OCI-LY1 (cell line): Measurements from ENCODE around the gene SNX18.

Source experiments
- H2AFZ ChIP-seq: fragments of 200-600 bp; sonication (generic), shearing (Covaris generic); 2 replicates; pipeline ENCODE4 v1.6.0; 2014; ENCODE audit warnings: antibody characterized with exemption, mild to moderate bottlenecking, low read length
- H3F3A ChIP-seq: fragments of 200-600 bp; sonication (generic), shearing (Covaris generic); 2 replicates; pipeline ENCODE4 v1.6.0; 2014; ENCODE audit warnings: mild to moderate bottlenecking, antibody characterized with exemption, low read length, moderate library complexity; ENCODE audit not compliant: insufficient read depth
- H3K27ac ChIP-seq: fragments of 200-600 bp; sonication (generic); 2 replicates; pipeline ENCODE4 v1.5.1; 2014; ENCODE audit warnings: low read length, mixed run types, mild to moderate bottlenecking, low read depth; ENCODE audit not compliant: poor library complexity, severe bottlenecking
- H3K27me3 ChIP-seq: fragments of 200-600 bp; sonication (generic); 2 replicates; pipeline ENCODE4 v1.6.0; 2014; ENCODE audit warnings: antibody characterized with exemption, mild to moderate bottlenecking, low read length, moderate library complexity; ENCODE audit not compliant: insufficient read depth
- H3K36me3 ChIP-seq: fragments of 200-600 bp; sonication (generic); 2 replicates; pipeline ENCODE4 v1.6.1; 2014; ENCODE audit warnings: mild to moderate bottlenecking, antibody characterized with exemption, low read length, moderate library complexity, mixed read lengths; ENCODE audit not compliant: insufficient read depth
- H3K4me1 ChIP-seq: fragments of 200-600 bp; sonication (generic); 2 replicates; pipeline ENCODE4 v1.5.1; 2014; ENCODE audit warnings: mild to moderate bottlenecking, low read length, moderate library complexity; ENCODE audit not compliant: insufficient read depth, severe bottlenecking
- H3K4me2 ChIP-seq: fragments of 200-600 bp; sonication (generic), shearing (Covaris generic); 2 replicates; pipeline ENCODE4 v1.6.1; 2014; ENCODE audit warnings: low read length
- H3K4me3 ChIP-seq: fragments of 200-600 bp; sonication (generic); 2 replicates; pipeline ENCODE4 v1.5.1; 2014; ENCODE audit warnings: low read length, low read depth, mild to moderate bottlenecking, mixed read lengths; ENCODE audit not compliant: poor library complexity, severe bottlenecking
- H3K79me2 ChIP-seq: fragments of 200-600 bp; shearing (Covaris generic); 2 replicates; pipeline ENCODE4 v1.6.1; 2016; ENCODE audit warnings: mixed run types, low read length, mixed read lengths; ENCODE audit not compliant: insufficient read depth
- H3K9ac ChIP-seq: fragments of 200-600 bp; sonication (generic), shearing (Covaris generic); 2 replicates; pipeline ENCODE4 v1.6.1; 2014; ENCODE audit warnings: mild to moderate bottlenecking, low read length, mixed read lengths
- H3K9me2 ChIP-seq: fragments of 200-600 bp; sonication (generic), shearing (Covaris generic); 2 replicates; pipeline ENCODE4 v1.6.1; 2014; ENCODE audit warnings: low read depth, mild to moderate bottlenecking, low read length, mixed read lengths
- H3K9me3 ChIP-seq: fragments of 200-600 bp; shearing (Covaris generic); 2 replicates; pipeline ENCODE4 v1.6.1; 2014; ENCODE audit warnings: low read length, mixed read lengths
- H4K20me1 ChIP-seq: fragments of 200-600 bp; sonication (generic), shearing (Covaris generic); 2 replicates; pipeline ENCODE4 v1.6.0; 2016; ENCODE audit warnings: mild to moderate bottlenecking, low read length; ENCODE audit not compliant: insufficient read depth
- CTCF ChIP-seq: fragments of 200-600 bp; sonication (generic), shearing (Covaris generic); IDR thresholded peaks from 2 replicates; pipeline ENCODE4 v1.5.1; 2017; ENCODE audit warnings: mild to moderate bottlenecking, antibody characterized with exemption, low read length, moderate library complexity, mixed read lengths
- EZH2 ChIP-seq: fragments of 200-600 bp; sonication (generic), shearing (Covaris generic); IDR thresholded peaks from 2 replicates; pipeline ENCODE4 v1.8.0; 2017; ENCODE audit warnings: borderline replicate concordance, mixed run types, mild to moderate bottlenecking, antibody characterized with exemption, low read length, moderate library complexity, mixed read lengths

Gene SNX18

GRCh38 chr5:54590824-54591223 lies 73.3 kb downstream of the SNX18 start:
- Histone ChIP-seq H3K9me2 (no peaks in the 10 kb centered on the region), H4K20me1 (no peaks in the 10 kb centered on the region), H3K27ac (no peak overlapping the region), H3F3A (no peaks in the 10 kb centered on the region), H3K4me1 (no peaks in the 10 kb centered on the region), H3K9me3 (no peaks in the 10 kb centered on the region), H3K27me3 (no peaks in the 10 kb centered on the region), H3K9ac (no peak overlapping the region), H3K4me3 (no peak overlapping the region), H3K79me2 (no peaks in the 10 kb centered on the region), H3K36me3 (no peaks in the 10 kb centered on the region), H2AFZ (no peak overlapping the region), H3K4me2 (no peak overlapping the region)
- TF ChIP-seq CTCF (no peak), EZH2 (no peak)

GRCh38 chr5:54593779-54594178 lies 76.2 kb downstream of the SNX18 start:
- Histone ChIP-seq H3K4me1 (no peaks in the 10 kb centered on the region), H3K9me2 (no peaks in the 10 kb centered on the region), H3K4me3 (no peak overlapping the region), H3F3A (no peaks in the 10 kb centered on the region), H4K20me1 (no peaks in the 10 kb centered on the region), H3K9me3 (no peaks in the 10 kb centered on the region), H3K27me3 (no peaks in the 10 kb centered on the region), H3K79me2 (no peaks in the 10 kb centered on the region), H3K9ac (no peak overlapping the region), H3K36me3 (no peaks in the 10 kb centered on the region), H2AFZ (no peak overlapping the region), H3K4me2 (no peak overlapping the region), H3K27ac (no peak overlapping the region)
- TF ChIP-seq EZH2 (no peak), CTCF (no peak)

- H3K27me3 ChIP-seq: no peaks in the 10 kb centered on the region
- H3K4me3 ChIP-seq: no peak overlapping the region
- H4K20me1 ChIP-seq: no peaks in the 10 kb centered on the region
- TF ChIP-seq CTCF (no peak), EZH2 (no peak)
- no peaks in the 10 kb centered on the region for H3K4me1 ChIP-seq
- H3K9me2 ChIP-seq: no peaks in the 10 kb centered on the region
- H3K4me2 ChIP-seq: no peak overlapping the region
- no peaks in the 10 kb centered on the region for H3K36me3 ChIP-seq
- no peaks in the 10 kb centered on the region for H3K9me3 ChIP-seq
- no peak overlapping the region for H3K9ac ChIP-seq
- H3K27ac ChIP-seq: no peak overlapping the region
- H3K79me2 ChIP-seq: no peaks in the 10 kb centered on the region
- H2AFZ ChIP-seq: no peak overlapping the region
- no peaks in the 10 kb centered on the region for H3F3A ChIP-seq
Observed at GRCh38 chr5:54594181-54594580, 76.6 kb downstream of the SNX18 start.
